ENCODE data around the gene RAB11FIP3.

DNA sequence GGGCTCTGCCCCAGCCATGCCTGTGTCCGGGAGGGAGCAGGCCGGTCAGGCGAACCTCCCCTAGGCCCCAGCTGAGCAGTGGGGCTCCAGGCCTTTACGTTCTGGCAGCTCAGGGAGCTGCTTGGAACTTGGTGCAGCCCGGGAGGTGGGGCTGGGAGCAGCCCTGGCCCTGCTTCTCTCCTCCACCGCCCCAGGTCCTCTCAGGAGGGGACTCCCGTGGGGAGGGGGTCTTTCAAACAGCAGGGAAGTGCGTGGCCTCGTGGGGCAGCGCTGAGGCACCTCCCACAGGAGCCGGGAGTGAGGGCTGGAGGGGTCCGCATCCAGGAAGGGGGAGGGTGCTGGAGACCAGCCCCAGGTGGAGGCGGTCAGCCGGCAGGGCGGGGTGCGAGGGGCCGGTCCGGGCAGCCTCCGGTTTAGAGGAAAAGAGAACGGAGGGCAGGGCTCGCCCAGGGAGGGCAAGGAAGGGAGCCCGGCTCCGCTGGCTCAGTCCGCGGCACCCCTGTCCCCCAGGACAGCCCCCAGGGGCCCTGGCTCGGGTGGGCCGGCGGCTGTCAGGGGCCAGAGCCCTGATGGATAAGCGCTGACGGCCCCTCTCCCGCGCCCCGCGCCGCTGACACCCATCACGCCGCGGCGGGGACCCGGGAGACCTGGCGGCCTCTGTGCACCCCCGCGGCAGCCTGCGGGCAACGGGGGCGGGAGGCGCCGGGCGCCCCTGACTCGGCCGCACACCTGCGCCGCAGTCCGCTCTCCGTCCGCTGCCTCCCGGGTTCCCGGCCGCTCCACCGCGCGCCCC, 134.2 kb downstream of the RAB11FIP3 start:
- TF ChIP-seq POLR2A (IDR thresholded peaks at IDR 0.05), result no peak
- TF ChIP-seq, protein P1, sequence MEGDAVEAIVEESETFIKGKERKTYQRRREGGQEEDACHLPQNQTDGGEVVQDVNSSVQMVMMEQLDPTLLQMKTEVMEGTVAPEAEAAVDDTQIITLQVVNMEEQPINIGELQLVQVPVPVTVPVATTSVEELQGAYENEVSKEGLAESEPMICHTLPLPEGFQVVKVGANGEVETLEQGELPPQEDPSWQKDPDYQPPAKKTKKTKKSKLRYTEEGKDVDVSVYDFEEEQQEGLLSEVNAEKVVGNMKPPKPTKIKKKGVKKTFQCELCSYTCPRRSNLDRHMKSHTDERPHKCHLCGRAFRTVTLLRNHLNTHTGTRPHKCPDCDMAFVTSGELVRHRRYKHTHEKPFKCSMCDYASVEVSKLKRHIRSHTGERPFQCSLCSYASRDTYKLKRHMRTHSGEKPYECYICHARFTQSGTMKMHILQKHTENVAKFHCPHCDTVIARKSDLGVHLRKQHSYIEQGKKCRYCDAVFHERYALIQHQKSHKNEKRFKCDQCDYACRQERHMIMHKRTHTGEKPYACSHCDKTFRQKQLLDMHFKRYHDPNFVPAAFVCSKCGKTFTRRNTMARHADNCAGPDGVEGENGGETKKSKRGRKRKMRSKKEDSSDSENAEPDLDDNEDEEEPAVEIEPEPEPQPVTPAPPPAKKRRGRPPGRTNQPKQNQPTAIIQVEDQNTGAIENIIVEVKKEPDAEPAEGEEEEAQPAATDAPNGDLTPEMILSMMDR (IDR thresholded peaks at IDR 0.05), result no peak

Measured in adrenal gland (tissue), 5 donors.